Cardiac muscle cell (in vitro differentiated cells and primary cell): ENCODE results near the gene SPATA18. TPM values are rescaled to one million over a fixed set of nuclear protein-coding genes. Genes with fewer than 3 reads are reported as not detected.

Experiments
- DNase-seq, 2 donors: peaks; one replicate each; pipeline versions ENCODE4 v3.0.0 to v3.0.0-alpha.2; 2010 to 2017; ENCODE audit warnings: low read depth in 1 of 2, low spot score in 1 of 2
- H3K27ac ChIP-seq: fragments of 200-600 bp; sonication (generic); 2 replicates; pipeline ENCODE4 v1.5.1; 2016
- H3K27me3 ChIP-seq: fragments of 200-600 bp; sonication (generic); 2 replicates; pipeline ENCODE4 v1.6.0; 2016; ENCODE audit warnings: control low read depth
- H3K36me3 ChIP-seq: fragments of 200-600 bp; sonication (generic); 2 replicates; pipeline ENCODE4 v1.5.1; 2016; ENCODE audit warnings: control low read depth
- H3K4me1 ChIP-seq: fragments of 200-600 bp; sonication (generic); 2 replicates; pipeline ENCODE4 v1.8.1; 2017; ENCODE audit warnings: low read depth, mild to moderate bottlenecking, mixed run types
- H3K4me3 ChIP-seq: fragments of 200-600 bp; sonication (generic); 2 replicates; pipeline ENCODE4 v1.5.1; 2016; ENCODE audit warnings: mild to moderate bottlenecking
- H3K9me3 ChIP-seq: fragments of 200-600 bp; sonication (generic); 2 replicates; pipeline ENCODE4 v1.5.1; 2017; ENCODE audit warnings: low read depth, mild to moderate bottlenecking, control low read depth
- polyA plus RNA-seq: library from polyadenylated mRNA; unstranded; fragments of >200 nt; fragmentation: Nextera tagmentation; extraction: Ambion mirVana; gene quantifications from 2 replicates; pipeline ENCODE4 v1.2.1, GENCODE V29; 2016
- total RNA-seq: library from RNA; depleted of rRNA; stranded (reverse); fragments of >200 nt; gene quantifications from 2 replicates; pipeline ENCODE4 v1.2.3, GENCODE V29; 2016
- TF ChIP-seq, protein P1 (sequence below): IDR thresholded peaks from 2 replicates; pipeline ENCODE4 v1.5.1; 2012; ENCODE audit warnings: low read depth, mild to moderate bottlenecking, low read length

Gene SPATA18
- total and polyA plus RNA-seq, 2 experiments from 2014 or later = 5.5 to 17.2 TPM

- Histone ChIP-seq H3K36me3 (no peaks in the 10 kb centered on the region), H3K27me3 (no peaks in the 10 kb centered on the region), H3K4me1 (peaks cover 24% of the 10 kb centered on the region), H3K9me3 (no peaks in the 10 kb centered on the region), H3K27ac (peak overlapping the region; percentile 58), H3K4me3 (no peak overlapping the region)
- TF ChIP-seq, protein P1, sequence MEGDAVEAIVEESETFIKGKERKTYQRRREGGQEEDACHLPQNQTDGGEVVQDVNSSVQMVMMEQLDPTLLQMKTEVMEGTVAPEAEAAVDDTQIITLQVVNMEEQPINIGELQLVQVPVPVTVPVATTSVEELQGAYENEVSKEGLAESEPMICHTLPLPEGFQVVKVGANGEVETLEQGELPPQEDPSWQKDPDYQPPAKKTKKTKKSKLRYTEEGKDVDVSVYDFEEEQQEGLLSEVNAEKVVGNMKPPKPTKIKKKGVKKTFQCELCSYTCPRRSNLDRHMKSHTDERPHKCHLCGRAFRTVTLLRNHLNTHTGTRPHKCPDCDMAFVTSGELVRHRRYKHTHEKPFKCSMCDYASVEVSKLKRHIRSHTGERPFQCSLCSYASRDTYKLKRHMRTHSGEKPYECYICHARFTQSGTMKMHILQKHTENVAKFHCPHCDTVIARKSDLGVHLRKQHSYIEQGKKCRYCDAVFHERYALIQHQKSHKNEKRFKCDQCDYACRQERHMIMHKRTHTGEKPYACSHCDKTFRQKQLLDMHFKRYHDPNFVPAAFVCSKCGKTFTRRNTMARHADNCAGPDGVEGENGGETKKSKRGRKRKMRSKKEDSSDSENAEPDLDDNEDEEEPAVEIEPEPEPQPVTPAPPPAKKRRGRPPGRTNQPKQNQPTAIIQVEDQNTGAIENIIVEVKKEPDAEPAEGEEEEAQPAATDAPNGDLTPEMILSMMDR = no peak
- DNase-seq = peak in 1 of 2 donors; percentile 21
Measured at GRCh38 chr4:52099860-52100461, 48.9 kb downstream of the SPATA18 start.

DNA sequence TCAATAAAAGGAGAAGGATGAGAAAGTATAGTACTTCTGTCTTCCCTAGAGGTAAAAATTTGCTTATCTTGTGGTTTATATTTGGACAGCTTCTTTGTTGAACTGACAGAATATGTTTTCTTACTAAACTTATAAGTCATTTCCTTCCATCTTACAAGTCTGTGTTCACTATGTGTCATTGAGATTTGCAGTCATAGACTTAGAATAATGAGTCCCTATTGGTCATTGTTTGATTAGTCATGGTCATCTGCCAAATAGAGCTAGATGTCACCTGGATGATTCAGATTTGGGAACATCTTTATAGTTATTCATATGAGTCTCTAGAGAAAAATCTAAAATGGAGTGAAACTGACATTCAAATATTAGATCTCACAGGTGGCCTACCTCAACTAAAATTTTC lies 51.5 kb downstream of the SPATA18 start:
- no peak overlapping the region for H3K27ac ChIP-seq
- DNase-seq = no peak
- H3K9me3 ChIP-seq = no peaks in the 10 kb centered on the region
- no peak overlapping the region for H3K4me3 ChIP-seq
- H3K27me3 ChIP-seq = no peaks in the 10 kb centered on the region
- no peaks in the 10 kb centered on the region for H3K36me3 ChIP-seq
- TF ChIP-seq, protein P1 = no peak
- H3K4me1 ChIP-seq = peaks cover 18% of the 10 kb centered on the region

DNA sequence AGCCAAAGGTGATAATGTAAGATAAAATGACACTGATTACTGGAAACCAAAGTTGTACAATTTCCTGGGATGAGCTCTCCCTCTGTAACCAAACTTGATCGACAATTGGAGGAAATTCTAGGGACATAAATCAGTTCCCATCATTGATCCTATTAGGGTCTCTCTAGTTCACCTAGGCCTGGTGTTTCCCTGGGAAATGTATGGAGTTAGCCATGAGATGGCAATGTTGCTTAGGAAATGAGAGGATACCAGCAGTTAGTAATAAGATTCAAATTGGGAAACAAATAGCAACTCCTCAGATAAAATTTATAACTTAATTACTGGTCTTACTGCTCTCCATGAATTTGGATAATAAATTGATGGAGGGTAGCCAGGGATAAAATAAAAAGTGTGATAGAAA lies 52.2 kb downstream of the SPATA18 start:
- peaks cover 18% of the 10 kb centered on the region for H3K4me1 ChIP-seq
- H3K9me3 ChIP-seq = no peaks in the 10 kb centered on the region
- TF ChIP-seq, protein P1 = peak; percentile 34
- DNase-seq = peak; percentile 40 to 49
- no peaks in the 10 kb centered on the region for H3K27me3 ChIP-seq
- H3K27ac ChIP-seq = no peak overlapping the region
- H3K4me3 ChIP-seq = no peak overlapping the region
- H3K36me3 ChIP-seq = no peaks in the 10 kb centered on the region

DNA sequence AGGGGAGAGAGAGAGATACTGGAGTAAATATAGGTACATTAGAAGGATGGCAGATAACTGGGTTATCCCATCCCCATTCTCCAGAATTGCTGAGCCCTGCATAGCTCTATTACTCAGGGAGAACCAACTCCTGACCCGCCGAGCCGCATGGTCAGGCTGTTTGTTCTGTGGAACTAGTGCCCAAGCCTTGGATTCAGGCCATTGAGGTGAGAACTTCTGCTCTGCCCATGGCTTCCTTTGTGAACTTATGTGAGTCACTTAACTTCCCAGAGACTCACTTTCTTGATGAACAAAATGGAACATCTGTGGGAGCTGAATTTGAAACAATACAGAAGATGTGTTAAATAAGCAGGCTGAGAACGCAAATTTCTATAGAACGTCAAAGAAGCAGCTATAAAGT lies 54.2 kb downstream of the SPATA18 start:
- Histone ChIP-seq H3K27me3 (no peaks in the 10 kb centered on the region), H3K27ac (no peak overlapping the region), H3K4me3 (no peak overlapping the region), H3K4me1 (peaks cover 6% of the 10 kb centered on the region), H3K36me3 (no peaks in the 10 kb centered on the region), H3K9me3 (no peaks in the 10 kb centered on the region)
- no peak for DNase-seq
- TF ChIP-seq, protein P1 = no peak

DNA sequence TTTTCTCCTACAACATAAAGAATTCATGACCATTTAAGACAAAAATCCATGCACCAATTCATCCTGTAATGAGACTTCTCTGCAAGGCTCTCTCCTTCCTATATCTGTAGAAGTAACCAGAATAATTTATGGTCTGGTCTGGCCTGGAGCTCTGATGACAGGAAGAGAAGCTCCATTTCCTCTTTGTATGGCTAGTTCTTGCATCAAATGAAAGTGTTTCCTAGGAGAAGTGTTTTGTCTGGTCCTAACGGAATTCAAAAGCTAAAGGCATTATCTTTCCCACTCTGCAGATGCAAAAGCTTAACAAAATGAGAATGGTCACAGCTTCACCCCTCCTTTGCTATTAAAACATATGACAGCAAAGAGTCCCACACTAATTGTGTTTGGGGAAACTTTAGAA lies 55.1 kb downstream of the SPATA18 start:
- no peaks in the 10 kb centered on the region for H3K9me3 ChIP-seq
- H3K4me1 ChIP-seq = peaks cover 4% of the 10 kb centered on the region
- H3K27ac ChIP-seq = no peak overlapping the region
- H3K27me3 ChIP-seq = no peaks in the 10 kb centered on the region
- DNase-seq = no peak
- H3K36me3 ChIP-seq = no peaks in the 10 kb centered on the region
- H3K4me3 ChIP-seq = no peak overlapping the region
- TF ChIP-seq, protein P1 = no peak
